Occipital lobe (tissue), 2 donors: ENCODE results near the gene ADGRF3. TPM values are rescaled to one million over a fixed set of nuclear protein-coding genes. Genes with fewer than 3 reads are reported as not detected.
"Not testable (repeated sequence)": the region's sequence is repeated elsewhere in the genome, so short reads cannot be mapped to it uniquely, and the experiment has no call there.

Source experiments
- DNase-seq: peaks from one replicate; lab custom pipeline; 2025; lab: John Stamatoyannopoulos, UW
- total RNA-seq: library from RNA; depleted of rRNA; stranded (reverse); fragments of >200 nt; gene quantifications from one replicate; pipeline ENCODE4 v1.2.3, GENCODE V29; 2014

Gene ADGRF3
- total RNA-seq, 1 donor from 2014 or later: 0.16 TPM

DNA sequence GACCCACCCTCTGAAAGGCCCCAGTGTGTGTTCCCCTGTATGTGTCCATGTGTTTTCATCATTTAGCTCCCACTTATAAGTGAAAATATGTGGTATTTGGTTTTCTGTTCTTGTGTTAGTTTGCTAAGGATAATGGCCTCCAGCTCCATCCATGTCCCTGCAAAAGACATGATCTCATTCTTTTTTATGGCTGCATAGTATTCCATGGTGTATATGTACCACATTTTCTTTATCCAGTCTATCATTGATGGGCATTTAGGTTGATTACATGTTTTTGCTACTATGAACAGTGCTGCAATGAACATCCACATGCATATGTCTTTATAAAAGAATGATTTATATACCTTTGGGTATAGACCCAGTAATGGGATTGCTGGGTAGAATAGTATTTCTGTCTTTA is 22.1 kb downstream of the ADGRF3 start:
- DNase-seq: not testable (repeated sequence)

DNA sequence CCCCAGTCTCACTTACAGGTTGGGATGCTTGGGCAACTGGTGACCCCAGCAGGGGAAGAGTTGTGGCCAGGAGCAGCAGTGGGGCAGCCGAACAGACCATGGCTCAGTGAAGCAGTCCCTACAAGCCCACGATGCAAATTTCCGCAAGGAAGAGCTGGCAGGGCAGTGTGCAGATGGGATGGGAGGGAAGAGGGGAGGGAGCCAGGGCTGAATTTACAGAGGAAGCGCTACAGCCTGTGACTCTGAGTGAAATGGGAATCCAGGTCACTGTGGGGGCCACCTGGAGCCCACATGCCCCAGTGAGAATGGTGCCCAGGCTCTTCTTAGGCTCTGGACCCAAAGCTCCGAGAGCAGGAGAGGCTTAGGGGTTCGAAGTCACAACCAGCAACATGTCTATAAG is 27.6 kb downstream of the ADGRF3 start:
- no peak for DNase-seq

DNA sequence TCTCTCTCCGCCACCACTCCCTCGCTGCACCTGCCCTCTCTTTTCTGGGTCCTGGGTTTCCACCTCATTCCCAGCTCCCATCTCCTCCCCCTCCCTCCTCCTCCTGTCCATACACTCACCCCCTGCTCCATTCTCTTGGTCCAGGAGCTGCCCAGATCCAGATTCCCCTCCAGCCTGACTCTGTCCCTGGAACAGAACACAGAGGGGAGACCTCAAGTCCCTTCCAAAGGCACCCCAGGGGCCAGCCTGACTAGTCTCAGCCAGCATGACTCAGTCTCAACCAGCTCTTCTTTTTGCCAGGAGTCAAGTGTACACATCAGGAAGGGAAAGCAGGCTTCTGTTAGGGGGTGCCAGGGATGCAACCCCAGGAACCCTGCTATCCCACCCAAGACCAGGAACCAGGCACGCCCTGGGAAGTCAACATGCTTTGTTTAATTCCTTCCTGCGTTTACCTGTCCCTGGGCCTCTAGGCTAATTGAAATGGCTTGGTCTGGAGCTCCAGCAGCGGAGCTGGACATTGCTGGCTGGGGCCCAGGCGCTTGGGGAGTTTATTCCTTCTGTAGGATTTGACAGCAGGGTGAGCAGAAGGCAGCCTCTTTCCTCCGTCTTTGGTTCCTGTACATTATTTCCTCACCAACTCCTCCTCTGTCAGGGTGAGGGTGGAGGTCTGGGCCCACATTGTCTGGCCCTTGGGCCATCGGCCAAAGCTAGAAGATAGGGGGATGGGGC is 29.0 kb downstream of the ADGRF3 start:
- no peak for DNase-seq

DNA sequence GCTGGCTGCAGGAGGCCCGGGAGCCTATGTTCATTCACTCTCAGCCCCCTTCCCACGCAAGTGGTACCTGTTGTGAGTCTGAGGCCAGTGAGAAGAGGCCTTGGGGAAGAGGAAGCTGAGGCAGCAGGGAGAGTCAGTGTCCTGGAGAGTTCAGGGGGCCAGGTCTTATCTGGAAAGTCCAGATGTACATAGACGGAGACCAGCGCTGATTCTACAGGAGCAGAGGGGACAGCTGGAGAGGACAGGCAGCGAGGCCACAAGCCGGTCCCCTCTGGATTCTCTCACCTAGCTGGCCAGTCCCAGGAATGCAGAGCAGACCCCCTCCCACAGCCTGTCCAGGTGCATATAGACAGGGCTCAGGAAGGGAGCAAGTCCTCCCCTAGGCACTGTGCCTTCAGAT is 29.7 kb downstream of the ADGRF3 start:
- no peak for DNase-seq

DNA sequence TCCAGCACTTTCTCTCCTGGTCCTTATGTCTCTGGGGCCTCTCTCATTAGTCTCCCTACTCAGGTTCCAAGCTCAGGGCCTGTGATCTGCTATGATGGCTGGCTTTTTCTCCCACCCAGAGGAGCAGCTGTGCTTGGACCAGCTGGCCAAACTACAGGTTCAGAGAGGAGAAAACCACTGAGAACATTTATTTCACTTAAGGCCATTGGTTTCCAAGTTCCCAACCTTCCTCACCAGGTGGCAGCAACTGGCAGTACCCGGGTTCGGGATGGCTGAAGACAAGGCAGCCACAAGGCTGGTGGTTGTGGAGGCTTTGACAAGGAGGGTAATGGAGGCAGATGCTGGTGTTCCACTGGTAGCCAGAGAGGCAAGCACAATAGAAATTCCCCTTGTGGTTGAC is 30.5 kb downstream of the ADGRF3 start:
- DNase-seq: no peak

DNA sequence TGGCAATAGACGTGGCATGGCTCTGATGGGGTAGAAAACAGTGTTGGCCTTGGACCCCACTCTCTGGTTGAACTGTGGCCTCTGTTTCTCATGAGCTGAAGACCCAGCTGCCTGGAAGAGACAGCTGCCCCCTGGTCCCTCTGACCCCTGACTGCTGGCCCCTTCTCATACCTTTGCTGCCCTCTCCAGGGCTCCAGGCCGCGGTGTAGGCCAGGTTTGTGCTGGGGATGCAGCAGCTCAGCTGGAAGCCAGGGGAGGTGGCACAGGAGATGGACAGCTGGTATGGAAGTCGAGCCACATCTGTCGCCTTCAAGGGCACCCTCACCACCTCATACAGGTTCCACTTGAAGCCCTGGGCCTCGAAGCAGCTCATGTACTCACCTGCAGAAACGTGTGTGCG is 32.3 kb downstream of the ADGRF3 start:
- no peak for DNase-seq

DNA sequence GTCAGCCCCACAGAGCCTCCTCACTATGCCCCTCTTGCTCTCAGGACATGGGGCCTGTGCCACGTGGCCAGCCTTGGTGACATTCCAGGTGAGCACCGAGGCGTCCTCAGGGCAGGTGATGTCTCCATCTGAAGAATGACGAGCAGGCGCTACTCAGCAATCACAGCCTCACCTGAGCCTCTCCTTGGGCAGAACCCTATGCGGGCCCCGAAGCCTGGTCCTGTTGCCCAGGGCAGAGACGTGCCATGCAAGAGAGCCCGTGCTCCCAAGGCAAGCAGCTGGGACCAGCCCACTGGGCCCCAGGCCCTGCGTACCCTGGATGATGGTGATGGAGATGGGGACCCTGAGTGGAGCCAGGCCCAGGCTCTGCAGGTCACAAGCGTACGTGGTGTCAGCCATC is 33.1 kb downstream of the ADGRF3 start:
- DNase-seq: no peak

DNA sequence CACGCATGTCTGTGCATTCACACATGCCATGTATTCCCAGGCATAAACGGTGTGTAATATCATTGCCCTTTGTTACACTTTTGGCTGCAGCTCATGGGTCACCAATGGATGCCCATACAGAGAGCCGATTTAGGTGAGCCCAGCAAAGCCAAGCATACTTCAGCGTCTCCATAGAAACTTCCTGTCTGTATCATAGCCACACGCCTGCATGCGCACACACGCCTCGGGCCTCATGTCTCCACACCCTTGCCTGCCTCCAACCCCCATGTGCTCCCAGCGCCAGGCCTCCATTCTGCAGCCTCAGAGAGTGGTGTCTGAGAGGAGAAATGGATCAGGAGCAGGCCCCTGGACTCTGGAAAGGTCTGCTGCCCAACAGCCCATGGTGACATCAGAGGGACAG is 34.1 kb downstream of the ADGRF3 start:
- DNase-seq: no peak

DNA sequence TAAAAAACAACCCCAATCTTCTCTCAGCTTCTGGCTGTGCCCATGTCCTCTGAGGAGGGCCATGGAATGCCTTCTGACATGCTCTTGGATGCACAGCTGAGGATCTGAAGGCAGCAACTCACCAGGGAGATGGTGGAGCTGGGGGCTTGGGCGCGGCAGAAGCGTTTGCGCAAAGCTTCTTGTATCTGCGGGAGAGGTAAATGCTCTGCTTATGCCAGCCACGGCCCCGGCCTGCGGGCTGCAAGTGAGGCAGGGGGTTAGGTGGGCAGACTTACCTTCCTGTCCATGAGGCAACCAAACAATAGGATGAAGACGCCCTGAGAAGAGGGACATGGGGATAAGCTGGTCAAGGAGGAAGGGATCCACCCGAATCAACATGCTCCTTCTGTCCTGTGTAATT is 36.7 kb downstream of the ADGRF3 start:
- DNase-seq: no peak

DNA sequence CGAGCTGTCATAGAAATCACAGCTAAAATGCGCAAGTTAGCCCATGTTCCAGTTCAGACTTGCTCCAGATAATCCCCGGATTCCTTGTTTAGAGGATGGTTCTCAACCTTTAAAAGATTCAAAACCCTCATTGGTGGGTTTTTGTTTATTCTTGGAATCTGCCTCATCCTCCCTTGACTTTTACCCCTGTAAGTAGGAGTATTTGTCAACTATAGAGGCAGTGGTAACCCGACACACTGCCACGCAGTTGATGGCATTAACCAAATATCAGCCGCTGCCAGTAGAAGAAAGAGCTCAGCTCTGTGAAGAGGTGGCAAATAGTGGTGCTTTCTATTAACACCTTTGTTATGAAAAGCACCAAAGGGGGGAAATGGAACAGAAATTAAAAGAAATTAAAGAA is 41.0 kb downstream of the ADGRF3 start:
- no peak for DNase-seq

DNA sequence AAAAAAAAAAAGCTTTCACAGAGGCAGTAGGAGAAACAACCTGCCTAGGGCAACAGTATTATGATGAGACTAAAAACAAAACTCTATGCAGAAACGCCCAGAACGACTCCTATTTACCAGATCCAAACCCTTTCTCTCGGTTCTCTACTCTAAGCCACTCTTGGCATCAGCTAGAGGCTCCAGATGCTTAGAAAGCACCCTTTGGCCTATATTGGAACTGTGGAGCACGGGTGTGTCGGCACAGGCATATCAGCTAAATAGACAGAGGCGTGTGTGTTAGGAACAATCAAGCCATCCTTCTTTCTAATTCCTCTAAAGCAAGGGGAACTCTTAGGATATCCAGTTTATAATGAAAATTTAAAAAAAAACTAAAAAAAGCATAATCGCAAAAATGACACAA is 41.5 kb downstream of the ADGRF3 start:
- not testable (repeated sequence) for DNase-seq

DNA sequence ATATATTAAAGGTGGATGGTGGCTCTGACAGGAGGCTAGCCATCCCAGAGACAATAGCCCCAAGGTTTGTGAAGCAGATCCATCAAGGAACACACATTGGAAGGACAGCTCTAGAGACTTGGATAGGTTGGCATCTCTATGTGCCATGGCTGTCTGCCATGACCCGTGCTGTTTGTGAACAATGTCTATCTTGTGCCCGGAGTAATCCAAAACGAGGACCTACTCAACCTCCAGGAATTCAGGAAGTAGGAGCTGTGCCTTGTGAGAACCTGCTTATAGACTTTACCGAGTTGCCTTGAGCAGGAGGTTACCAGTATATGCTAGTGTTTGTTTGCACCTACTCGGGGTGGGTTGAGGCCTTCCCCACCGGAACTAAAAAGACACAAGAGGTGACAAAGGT is 43.7 kb downstream of the ADGRF3 start:
- DNase-seq: no peak

DNA sequence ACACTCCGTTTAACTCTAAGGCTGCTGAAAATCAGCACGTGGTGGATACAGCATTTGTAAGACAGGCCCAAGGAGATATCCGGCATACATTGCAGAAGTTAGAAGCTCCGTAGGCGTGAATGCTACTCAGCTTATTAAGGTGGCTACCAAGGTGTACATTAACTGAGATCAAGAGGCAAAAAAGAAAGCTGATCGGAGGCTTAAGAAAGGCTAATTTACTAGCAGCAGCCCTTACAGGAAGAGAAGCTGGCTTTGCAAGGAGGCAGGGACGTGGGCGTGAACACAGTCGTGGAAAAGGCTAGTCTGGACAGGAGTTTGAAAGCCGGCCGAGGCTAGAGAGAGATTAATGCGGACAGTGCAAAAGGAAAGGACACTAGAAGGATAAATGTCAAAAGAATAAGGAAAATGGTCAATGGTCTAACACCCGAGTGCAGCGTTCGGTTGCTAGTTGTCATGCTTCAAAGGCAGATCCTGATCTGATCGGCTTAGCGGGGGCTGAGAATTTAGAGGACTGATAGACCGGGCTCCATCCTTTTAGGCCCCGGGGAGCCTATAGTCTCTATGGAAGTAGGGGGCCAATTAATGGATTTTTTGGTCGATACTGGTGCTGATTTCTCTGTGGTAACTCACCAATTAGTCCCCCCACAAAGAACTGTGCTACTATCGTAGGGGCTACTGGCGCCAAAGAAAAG is 46.2 kb downstream of the ADGRF3 start:
- DNase-seq: no peak

DNA sequence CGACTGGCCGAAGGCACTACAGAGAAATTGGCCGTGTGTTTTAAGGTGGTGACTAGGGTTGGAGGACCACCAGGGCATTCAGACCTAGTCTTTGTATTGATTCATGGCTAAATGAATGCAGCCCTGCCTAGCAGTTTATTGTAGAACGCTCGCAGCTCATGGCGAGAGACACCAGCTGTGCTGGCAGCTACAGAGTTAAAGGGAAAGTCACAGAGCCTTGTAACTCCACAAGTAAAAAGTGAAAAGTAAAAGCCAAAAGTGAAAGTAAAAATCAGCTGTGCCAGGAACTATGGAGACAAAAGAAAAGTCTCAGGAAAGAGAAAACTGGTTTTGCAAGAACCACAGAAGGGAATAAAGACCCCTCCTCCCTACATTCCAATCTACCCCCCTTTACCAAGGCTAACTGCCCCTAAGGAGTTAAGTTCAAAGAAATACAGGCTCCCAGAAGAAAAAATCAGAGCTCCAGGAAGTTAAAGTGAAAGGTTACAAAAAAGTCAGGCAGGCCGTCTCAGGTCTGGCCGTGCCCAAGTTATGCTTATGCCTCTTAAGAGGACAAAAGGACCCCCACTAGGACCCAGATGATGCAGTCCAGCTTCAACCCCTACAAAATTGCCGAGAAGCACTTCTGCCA is 47.0 kb downstream of the ADGRF3 start:
- no peak for DNase-seq

DNA sequence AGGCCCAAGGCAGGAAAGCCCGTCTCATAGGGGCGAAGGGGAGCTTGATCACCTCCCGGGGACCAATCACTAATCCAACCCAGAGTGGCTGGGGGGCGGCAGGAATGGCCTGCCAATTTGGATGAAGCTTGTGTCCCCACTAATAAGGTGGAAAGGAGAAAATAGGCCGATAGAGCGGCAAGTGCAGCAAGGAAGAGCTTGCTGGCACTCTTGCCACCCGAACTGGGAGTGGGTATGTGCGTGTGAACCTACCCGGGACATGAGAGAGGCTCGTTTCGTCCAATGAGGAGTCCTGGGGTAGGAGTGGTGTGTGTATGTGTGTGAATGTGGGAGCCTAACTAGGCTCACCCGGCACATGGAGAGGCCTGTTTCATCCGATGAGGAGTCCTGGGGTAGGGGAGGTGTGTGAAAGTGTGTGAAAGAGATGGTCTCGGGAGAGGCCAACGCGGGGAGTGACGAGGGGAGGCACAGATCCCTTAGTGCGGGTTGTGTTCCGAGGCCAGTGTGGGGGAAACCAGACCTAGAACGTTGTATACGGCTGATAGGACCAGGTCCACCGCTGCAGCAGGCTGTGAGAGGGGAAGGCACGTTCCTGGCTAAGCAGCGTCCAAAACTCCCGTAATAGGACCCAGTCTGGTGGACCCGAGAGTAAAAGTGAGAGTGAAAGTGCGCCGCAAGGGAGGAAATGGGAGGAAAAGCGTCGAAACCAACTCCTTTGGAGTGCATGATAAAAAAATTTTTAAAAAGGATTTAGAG is 47.8 kb downstream of the ADGRF3 start:
- no peak for DNase-seq

DNA sequence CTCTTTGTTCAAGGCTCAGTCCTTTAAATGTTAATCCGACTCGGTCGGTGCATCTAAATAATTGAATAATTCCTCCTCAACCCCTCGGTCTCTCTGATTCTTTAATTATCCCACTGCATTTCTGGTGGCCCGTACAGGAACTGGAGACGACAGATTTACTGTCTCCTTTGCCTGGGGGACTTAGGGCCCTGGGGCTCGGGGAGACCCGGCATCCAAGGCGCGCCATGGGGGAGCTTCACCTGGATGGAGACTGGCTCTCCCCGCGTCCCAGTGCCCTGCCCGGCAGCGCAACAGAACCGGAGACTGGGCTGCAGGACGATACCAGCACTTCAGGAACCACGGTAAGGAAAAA is 48.3 kb downstream of the ADGRF3 start:
- DNase-seq: no peak

DNA sequence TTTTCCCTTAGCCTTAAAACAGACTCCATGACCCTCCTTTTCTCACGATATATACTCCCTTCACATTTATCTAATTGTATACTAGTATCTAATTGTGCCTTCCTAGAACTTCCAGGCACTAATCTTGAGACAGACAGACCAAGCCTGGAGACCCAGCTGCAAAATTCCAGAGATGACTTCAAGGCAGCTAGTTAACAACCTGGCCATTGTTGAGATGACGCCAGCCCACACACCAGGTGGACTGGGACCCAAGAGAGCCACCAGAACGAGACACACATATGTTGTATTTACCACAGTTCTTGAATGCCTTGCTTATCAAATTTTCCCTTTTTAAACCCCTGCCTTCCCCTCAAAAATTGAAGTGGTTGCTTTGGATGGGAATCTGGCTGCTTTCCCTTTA is 49.5 kb downstream of the ADGRF3 start:
- DNase-seq: no peak

DNA sequence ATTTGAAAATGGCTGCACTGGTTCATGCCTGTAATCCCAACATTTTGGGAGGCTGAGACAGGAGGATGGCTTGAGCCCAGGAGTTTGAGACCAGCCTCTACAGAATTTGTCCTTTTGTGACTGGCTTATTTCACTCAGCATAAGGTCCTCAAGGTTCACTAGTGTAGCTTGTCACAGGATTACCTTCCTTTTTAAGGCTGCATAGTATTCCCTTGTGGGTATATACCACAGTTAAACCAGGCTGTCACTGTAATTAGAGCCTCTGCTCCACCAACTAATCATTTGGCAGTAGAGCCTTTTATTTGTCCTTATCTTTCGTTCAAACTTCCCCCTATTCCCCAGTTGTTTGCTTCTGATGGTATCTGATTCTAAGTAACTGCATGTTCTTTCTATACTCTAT is 51.1 kb downstream of the ADGRF3 start:
- DNase-seq: no peak

DNA sequence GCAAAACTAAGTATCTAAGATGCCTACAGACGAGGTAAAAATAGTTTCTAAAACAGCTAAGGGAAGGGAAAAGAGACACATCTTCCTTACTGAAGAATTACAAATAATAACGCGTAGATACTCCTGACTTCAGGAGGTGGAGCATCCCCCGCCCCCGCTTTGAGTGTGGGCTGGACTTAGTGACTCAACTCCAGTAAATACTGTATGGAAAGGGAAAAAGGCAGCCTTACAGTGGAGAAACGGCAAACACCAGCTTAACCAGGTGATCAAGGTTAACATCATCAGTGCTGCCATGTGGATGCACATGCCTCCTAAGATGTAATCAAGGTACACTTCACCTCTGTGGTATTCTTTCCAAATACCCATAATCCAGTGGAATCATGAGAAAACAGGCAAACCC is 53.9 kb downstream of the ADGRF3 start:
- DNase-seq: no peak

DNA sequence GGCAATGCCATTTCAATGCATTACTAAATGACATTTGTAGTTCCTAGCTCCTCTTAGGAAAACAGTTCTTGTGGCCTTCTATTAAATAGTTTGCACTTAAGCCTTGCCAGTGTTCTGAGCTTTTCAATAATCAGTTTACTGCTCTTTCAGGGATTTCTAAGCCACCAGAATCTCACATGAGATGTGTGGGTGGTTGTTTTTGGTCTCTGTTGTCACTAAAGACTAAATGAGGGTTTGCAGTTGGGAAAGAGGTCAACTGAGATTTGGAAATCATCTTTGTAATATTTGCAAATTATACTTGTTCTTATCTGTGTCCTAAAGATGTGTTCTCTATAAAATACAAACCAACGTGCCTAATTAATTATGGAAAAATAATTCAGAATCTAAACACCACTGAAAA is 56.6 kb downstream of the ADGRF3 start:
- no peak for DNase-seq

DNA sequence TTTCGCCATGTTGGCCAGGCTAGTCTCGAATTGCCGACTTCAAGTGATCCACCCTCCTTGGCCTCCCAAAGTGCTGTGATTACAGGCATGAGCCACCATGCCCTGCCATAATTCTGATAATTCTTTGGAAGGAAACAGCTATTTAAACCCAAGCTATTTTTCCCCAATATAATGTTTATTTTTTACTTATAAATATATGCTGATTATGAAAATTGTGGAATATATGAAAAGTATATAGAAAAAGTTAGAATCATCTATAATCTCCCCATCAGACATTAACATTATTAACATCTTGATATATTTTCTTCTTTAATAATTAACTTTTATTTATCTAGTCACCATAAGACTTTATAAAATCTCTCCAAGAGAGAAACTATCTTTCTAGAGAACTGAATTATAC is 60.7 kb downstream of the ADGRF3 start:
- no peak for DNase-seq

DNA sequence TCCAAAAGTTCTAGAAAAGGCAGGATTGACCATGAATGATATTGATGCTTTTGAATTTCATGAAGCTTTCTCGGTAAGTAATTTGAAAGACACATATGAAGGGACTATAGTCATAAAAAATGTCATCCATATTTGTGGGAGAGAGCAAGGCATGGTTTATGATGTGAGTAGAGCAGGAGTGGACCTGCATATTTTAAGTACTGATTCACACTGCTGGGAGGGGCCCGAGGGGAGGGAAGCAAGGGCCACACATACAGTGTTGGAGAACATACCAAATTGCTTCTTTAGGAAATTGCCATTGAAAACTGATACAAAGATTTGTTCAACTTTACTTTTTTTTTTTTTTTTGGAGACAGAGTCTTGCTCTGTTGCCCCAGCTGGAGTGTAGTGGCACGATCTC is 62.5 kb downstream of the ADGRF3 start:
- no peak for DNase-seq
